Cardiac fibroblast (primary cell): ENCODE measurements around the gene CHRND.
"Not testable (repeated sequence)": the region's sequence is repeated elsewhere in the genome, so short reads cannot be mapped to it uniquely, and the experiment has no call there.

ENCODE experiments used
- DNase-seq, 2 donors: peaks; one replicate each; pipeline versions ENCODE4 v3.0.0 to v3.0.0-alpha.2; 2010; ENCODE audit warnings: low read depth in 2 of 2
- H3K4me3 ChIP-seq, 2 donors: replicated peaks in 1 of 2; 1 replicate in 1 of 2; 2 replicates in 1 of 2; pipeline ENCODE4 v1.5.1; 2011; ENCODE audit warnings: low read depth in 2 of 2, low read length in 2 of 2, mild to moderate bottlenecking in 2 of 2, moderate library complexity in 1 of 2
- CTCF ChIP-seq: IDR thresholded peaks from one replicate; pipeline ENCODE4 v1.5.1; 2011; ENCODE audit warnings: low read depth, mild to moderate bottlenecking, low read length, inconsistent platforms

CHRND gene

GRCh38 chr2:232526372-232526941 lies 497 bp downstream of the CHRND start:
- H3K4me3 ChIP-seq, result no peak overlapping the region
- no peak for TF ChIP-seq CTCF
- DNase-seq, result no peak

DNA sequence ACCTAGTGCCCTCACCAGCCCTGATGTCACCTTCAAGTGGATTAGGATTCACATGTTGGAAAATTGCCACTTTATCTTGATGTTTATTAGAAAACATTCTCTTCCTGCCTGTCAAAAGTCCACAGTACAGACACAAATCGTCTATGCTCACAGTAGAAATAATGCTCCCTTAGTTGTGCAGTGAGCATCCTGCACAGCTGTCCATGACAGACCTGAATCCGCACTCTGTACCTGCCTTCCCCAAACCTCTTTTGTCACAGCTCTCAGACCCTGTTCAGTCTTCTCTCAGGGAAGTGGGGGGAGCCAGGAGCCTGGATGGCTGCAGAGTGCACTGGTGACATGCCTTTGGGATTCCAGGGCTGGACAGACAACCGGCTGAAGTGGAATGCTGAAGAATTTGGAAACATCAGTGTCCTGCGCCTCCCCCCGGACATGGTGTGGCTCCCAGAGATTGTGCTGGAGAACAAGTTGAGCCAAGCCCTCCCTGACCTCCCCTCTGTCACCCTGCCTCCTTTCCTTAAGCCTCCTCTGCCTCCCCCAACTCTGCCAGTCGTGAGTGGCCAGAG lies 2.0 kb downstream of the CHRND start:
- TF ChIP-seq CTCF, result no peak
- H3K4me3 ChIP-seq, result no peak overlapping the region
- no peak for DNase-seq

- no peak for DNase-seq
- no peak overlapping the region for H3K4me3 ChIP-seq
- no peak for TF ChIP-seq CTCF
These were observed 2.9 kb downstream of the CHRND start for GRCh38 chr2:232528746-232529460.

DNA sequence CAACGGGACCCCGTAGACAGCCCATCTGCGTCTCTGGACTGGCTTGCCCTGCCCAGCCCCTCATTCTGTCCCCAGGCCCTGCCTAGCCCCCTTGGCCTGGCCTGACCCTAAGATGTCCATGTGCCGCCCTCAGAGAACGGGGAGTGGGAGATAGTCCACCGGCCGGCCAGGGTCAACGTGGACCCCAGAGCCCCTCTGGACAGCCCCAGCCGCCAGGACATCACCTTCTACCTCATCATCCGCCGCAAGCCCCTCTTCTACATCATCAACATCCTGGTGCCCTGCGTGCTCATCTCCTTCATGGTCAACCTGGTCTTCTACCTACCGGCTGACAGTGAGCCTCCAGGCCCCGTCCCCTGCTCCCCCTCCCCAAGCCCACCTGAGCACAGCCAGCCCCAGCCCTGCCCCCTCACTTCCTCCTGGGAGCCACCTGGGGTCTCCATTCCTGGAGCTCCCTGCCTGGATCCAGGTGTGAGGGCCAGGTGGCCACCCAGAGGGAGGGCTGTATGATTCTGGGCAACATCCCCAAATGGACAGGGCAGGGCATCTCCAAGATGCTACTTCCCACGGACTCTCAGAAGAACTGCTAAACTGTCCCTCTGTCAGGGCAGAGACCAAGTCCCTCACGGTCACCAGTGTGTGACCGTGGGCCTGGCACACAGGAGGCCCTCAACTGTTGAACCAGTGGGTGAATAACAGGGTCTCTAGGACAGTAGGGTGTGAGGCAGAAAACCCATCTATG lies 4.0 kb downstream of the CHRND start:
- no peak for TF ChIP-seq CTCF
- DNase-seq, result no peak
- no peak overlapping the region for H3K4me3 ChIP-seq

DNA sequence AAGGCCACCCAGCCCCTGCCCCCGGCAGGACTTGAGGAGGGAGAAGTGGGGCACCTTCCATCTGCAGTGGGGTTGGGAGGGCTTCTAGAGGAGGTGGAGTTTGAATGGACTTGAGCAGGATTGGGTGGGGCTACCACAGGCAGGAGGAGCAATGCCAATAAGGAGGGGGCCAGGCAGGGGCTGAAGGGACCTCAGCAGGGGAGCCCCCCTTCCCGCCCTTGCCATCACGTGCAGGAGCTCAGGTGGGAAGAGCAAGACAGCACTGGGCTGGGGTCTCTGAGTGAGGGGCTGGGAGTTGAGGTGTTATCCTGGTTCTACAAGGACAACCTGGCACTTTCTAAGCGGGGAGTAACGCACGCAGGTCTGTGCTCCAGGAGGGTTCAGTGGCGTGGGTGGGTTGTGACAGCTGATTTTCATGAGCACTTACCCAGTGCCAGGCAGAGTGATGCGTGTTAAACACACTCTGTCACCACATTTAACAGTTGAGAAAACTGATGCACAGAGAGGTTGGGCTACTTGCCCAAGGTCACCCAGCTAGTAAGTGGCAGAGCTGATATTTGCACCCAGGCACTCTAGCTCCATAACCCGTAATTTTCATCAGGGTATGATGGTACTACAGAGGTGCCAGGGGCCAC lies 4.8 kb downstream of the CHRND start:
- TF ChIP-seq CTCF, result no peak
- DNase-seq, result no peak

DNA sequence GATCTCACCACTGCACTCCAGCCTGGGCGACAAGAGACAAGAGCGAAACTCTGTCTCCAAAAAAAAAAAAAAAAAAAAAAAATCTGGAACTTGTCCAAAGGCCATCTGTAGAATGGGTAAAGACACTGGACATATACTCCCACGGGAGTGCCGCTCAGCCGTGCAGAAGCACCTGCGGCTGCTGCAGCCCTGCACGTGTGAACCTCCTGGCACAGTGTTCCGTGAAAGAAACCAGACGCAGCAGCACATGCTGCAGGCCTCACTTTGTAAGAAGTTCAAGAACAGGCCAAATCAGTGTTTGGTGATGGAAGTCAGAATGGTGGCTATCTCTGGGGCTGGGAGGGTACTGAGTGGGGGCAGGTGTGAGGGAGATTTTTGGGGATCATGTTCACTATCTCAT lies 6.5 kb downstream of the CHRND start:
- no peak overlapping the region for H3K4me3 ChIP-seq
- no peak for TF ChIP-seq CTCF
- no peak for DNase-seq

More for the DNA sequence above, 4.8 kb downstream of the CHRND start:
- H3K4me3 ChIP-seq, result no peak overlapping the region

GRCh38 chr2:232532821-232533220 lies 6.9 kb downstream of the CHRND start:
- DNase-seq, H3K4me3 ChIP-seq: not testable (repeated sequence)
